GM21619 (cell line): ENCODE data around the gene RBM39.
"Not testable (repeated sequence)": the region's sequence is repeated elsewhere in the genome, so short reads cannot be mapped to it uniquely, and the experiment has no call there.

Source experiments
- ATAC-seq: cut with Tn5 transposase; IDR thresholded peaks from one replicate; pipeline ENCODE4 v1.9.1; 2021; ENCODE audit not compliant: unreplicated experiment

Gene RBM39

DNA sequence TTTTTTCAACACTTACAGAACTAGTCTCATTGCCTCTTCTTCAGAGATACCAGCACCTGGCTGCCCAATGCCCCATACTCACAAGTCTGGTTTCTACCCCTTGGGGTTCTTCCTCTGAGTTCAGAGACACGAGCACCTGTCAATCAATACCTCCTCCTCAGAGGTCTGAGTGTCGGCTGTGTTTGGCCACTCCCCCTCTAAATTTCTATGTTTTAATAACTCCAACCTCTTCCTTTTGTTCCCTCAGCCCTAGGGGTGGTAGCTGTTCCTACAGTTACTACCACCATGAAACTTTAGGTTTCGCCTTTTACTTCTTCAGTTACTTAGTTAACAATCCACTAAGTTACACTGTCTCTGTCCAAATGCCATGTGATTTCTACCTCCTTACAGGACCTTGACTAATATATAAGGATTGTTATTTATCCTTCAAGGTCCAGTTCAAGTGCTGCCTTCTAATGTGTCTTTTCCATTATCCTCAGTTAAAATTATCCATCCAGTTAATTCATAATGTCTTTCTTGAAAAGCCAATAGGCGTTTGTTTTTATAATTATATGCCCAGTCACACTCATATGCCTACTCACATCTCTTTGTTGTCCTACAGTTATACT, 15.1 kb upstream of the RBM39 start:
- no peak for ATAC-seq

DNA sequence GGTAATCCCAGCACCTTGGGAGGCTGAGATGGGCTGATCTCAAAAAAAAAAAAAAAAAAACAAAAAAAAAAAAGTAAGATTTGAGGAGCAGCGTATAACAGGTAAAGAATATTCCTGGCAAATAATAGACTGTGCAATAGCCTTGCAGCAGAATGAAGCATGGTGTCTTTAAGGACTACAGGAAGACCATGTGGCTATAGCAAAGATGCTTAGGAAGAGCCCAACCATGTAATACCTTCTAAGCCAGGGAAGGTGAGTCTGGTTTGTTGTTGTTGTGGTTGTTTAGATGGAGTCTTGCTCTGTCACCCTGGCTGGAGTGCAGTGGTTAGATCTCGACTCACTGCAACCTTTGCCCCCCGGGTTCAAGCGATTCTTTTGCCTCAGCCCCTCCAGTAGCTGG, 14.3 kb upstream of the RBM39 start:
- ATAC-seq: no peak

DNA sequence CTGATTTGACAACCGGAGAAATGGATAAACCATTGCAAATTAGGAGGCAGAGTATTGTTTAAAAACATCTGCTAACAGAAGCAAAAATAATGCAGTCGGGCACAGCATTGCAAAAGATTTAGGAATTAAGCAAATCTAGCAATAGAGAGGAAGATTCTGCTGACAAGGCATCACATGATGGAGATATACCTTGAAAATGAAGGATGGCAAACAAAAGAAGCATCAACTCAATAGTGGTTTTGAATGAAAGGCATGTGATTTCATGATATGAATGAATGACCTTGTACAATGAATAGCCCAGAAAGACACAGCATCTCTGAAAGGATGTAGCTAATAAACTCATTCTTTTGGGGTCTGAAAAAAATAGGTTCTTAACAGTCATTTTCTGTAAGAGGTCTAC, 8.6 kb upstream of the RBM39 start:
- ATAC-seq: no peak

DNA sequence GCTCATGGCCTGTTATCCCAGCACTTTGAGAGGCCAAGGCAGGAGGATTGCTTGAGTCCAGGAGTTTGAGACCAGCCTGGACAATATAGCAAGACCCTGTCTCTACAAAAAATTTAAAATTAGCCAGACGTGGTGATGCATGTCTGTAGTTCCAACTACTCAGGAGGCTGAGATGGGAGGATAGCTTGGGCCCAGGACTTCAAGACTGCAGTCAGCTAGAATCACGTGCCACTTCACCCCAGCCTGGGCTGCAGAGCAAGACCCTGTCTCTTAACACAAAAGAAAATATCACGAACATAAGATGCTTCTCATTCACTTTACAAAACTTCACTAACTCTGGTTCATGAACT, 2.4 kb upstream of the RBM39 start:
- ATAC-seq: not testable (repeated sequence)

DNA sequence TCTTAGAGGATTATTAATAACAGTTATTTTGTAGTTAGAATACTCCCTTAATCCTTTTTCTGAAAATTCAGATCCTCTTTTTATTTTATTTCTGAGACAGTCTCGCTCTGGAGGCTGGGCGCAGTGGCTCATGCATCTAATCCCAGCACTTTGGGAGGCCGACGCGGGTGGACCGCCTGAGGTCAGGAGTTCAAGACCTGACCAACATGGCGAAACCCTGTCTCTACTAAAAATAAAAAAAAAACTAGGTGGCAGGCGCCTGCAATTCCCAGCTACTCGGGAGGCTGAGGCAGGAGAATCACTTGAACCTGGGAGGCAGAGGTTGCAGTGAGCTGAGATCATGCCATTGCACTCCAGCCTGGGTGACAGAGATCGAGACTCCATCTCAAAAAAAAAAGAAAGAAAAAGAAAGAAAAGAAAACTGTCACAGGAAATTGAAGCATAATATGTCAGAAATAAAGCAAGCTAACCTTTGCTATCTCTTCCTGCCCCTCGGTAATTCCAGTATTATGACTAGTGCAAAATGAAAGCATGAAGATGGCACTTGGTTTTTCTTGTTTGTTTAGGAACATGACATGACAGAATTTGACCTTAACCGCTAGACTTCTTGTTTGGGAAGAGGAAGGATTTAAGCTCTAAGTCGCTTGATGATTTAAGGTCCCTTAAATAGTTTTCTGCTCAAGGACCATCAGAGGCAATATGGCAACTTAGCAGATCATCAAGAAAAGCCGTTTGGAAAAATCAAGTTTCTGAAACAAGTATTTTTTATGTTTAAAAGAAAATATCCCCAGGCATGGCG, 1.8 kb upstream of the RBM39 start:
- no peak for ATAC-seq

DNA sequence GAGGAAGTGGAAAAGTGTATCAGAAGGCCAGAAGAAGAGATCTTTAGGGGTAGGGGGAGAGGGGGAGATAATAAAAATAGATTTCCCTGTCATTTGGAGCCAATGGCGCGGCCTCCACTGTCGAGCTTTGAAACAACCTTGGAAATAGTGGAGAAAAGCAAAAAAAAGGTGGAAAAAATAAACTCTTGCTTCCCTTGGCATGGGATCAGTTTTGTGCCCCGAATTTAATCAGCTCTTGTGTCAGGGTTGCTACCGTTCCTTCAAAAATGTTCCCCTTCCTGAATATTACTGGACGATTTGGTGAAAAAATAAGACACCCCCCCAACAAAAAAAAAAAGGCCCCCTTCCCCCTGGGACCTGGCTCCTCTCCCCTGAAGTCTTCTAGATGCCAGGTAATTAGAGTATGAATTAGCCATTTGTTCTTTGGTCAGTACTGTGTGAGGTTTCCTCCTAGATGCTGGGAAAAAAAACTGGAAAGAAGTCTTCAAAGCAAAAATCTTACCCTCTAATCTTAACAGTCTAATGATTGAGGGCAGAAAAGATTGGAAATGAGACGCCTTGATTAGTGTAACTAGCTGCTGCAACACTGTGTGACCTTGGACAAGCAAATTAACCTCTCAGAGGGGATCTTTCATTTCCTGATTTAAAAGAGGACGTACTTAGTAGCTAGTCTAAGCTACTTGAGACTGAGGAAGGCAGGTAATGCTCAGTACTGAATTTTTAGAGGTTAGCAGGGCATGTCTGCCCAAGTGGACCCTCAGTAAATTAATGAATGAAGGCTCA, 872 bp upstream of the RBM39 start:
- ATAC-seq: no peak

DNA sequence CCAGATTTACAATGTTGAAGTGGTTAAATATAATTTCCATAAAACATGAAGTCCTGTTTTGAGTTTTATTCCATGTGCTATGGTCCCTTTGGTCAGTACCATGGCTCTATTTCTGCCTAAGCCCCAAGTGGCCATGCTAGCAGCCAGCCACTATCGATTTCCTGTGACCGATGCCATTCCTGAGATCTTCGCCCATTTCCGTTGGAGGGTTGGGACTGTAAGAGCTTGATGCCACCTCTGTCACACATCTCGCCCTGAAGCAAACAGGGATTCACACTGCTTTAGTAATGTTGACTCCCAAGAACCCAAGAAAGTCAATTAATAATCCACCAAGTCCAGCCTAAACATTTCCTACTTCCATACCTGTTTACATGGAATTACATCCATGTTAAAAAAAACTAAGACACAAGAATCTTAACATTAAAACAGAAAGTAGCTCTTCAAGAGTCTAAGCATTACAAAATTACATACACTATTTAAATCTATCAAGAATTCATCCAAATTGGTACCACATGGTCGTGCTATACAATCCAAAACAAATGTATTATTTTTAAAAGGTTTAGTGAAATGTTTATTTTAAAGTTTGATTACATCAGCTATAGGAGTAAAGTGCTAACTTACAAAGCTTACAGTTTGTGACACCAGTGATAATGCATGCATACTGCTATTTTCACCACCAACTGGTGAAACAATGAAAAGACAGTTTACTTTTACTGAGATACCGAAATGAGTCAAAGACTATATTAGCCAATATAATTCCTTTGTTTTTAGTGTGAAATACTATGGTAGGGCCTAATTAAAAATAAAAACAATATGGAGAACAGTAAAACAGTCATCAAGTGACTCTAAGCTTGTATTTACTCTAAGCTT, 2.5 kb downstream of the RBM39 start:
- no peak for ATAC-seq

DNA sequence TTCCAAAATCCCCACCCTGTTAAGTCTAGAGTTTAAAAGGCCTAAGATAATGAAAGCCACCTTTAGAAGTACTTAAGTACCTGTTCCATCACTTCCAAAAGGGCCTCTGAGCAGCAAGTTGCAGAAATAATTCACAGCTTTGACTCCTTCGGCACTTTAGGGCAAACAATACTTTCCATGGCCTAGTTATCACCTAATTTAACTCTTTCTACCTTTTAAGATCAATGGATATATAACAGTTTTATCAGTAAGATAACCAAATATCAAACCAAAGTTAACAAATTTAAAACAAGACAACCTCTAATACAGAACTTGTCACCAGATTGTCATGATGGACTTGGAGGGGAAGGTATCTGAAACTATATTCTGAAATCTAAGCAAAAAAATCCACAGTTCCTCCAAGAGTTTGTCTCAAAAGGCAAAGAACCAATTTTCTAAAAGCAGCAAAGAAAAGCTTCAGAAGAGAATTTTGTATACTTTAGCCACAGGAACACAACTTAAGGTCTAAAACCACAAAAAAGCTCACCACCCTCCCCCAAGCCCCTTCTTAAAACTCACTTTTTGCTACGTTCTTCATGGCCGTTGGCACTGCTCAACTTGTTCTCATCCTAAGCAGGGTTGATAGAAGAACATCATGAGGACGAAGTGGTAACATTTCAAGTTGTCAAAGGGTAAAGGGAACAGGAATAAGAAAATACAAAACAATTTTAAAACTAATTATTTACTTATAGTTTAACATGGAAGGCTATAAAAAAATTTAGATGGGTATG, 3.5 kb downstream of the RBM39 start:
- ATAC-seq: no peak

DNA sequence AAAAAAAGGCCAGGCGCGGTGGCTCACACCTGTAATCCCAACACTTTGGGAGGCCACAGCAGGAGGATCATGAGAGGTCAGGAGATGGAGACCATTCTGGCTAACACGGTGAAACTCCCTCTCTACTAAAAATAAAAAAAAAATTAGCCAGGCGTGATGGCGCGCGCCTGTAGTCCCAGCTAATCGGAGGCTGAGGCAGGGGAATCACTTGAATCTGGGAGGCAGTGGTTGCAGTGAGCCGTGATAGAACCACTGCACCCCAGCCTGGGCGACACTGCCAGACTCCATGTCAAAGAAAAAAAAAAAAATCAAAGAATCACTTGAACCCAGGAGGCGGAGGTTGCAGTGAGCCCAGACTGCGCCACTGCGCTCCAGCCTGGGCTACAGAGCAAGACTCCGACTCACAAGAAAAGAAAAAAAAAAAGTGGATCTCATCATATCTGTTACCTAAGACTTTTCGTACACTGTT, 4.2 kb downstream of the RBM39 start:
- no peak for ATAC-seq

DNA sequence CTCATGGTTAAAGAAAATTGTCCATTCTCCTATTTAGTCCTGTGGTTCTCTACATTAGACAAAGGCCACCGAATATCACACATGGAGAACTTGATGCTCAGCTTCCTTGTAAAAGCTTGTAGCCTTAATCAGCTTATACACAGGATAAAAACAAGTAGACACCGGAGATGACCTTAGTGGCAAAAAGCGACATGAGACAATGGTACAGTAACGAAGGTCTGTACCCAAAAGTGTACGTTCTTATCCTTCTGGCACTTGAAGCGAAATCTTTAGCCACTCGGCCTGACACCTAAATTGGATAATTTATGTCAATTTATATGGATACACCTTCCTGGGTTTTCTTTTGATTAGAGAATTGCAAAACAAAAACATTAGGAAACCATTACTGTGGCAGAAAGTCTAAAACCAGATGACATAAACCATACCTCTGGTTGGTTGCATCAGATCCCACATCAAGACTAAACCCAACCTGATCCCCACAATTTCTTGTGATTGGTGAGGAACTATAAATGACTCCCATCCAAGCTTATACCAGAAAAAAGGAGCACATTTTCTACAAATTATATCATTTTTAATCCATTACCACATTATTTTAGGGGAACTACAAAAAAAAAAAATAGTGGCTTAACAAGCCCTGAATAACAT, 6.1 kb downstream of the RBM39 start:
- no peak for ATAC-seq

DNA sequence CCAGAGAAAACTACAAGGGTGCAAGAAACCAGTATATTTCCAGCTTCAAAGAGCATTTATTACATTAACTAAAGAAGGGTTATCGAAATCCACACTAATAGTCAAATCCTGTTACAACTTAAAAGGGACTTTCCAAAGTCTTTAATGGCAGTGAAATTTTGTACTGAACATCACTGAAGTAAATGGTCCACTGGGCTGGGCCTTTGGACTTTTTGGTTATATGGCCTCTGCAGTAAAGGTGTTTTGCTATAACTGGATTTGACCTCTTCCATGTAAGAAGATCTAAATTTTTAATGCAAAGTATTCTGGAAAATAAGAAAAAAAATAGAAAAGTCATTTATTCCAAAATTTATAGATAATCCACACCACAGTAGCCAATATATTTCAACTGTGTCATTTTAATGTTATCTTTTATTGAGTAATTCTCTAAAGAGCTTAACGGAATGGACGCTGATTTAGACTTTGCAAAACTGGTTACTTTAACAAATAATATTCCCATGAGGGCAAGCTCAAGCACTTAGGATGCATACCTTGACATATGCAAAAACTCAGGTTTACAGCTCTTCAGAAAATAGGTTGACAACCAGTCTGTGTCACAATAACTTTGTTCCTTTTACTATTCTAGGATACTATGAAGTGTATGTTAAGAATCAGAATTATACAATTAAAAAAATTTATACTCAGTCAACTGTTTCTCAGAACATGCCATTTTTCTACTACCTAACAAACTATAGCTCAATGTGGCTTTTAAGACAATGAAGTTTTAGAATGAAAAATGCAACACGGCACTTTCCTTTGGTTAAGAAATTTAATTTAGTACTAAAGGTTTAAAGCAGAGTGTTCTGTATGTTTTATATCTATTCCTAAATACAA, 7.0 kb downstream of the RBM39 start:
- no peak for ATAC-seq

DNA sequence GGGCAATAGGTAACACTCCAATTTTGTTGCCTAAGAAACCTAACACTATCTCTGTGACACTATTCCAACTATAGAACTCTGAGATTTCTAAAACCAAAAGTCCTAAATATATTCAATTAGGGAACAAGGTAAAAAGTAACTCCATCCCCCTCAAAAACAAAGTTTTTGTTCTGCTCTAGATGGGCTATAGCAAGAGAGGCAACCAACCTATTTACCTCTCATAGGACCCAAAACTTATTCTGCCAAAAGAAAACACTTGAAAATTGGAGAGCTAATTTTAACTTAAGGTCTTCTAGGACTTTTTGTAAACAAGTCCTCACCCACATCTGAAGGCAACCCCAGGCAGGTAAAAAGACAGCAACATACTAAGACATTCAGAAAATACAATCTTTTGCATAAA, 7.7 kb downstream of the RBM39 start:
- no peak for ATAC-seq

DNA sequence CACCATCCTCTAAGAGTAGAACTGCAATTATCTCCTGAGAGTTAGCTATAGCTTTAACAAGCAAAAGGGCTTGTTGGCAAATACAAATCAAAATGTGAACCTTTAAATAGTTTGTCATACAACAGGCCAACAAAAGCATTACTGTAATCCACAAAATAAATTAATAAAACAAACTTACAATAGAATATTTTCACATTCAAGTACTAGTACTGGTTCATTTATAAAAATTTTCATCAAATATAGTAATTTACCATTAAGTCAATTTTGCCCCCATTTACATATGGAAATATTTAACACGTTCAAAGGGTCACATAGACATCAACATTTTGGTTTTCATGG, 9.4 kb downstream of the RBM39 start:
- no peak for ATAC-seq

DNA sequence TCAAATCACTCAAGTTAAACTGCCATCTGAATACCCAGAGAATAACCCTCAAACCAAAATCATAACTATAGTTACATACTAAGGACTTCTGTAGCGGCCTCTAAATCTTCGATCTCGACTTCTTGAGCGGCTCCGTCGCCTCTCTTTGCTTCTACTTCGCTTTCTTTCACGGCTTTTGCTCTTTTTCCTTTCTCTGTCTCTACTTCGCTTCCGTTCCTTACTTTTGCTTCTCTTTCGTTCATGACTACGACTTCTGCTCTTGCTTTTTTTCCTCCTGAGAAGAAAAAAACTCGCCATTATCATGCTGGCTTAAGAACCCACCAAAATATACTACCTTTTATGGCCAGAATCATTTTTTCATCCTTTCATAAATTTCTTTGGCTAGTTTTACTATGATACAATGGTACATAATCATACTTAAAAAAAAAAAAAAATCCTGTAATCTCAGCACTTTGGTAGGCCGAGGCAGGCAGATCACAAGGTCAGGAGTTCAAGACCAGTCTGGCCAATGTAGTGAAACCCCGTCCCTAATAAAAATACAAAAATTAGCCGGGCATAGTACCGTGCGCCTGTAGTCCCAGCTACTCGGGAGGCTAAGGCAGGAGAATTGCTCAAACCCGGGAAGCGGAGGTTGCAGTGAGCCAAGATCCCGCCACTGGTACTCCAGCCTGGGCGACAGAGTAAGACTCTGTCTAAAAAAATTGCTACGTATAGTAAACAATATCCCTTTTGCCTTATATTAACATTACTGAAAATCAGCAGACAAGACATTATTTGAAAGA, 10.0 kb downstream of the RBM39 start:
- ATAC-seq: no peak

DNA sequence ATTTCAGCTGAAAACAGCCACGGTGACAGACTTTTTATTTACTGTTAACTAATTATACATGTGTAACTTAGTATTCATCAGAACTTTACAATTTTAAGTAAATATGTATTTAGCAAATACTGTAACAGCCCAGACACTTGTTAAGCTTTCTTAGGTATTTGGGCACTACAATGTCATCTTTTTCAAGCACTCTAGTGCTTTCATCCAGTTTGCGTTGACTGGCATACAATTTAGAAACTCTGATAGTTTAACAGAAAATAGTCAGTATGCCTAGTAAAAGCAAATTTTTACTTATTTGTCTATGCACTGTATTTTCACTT, 10.6 kb downstream of the RBM39 start:
- no peak for ATAC-seq

DNA sequence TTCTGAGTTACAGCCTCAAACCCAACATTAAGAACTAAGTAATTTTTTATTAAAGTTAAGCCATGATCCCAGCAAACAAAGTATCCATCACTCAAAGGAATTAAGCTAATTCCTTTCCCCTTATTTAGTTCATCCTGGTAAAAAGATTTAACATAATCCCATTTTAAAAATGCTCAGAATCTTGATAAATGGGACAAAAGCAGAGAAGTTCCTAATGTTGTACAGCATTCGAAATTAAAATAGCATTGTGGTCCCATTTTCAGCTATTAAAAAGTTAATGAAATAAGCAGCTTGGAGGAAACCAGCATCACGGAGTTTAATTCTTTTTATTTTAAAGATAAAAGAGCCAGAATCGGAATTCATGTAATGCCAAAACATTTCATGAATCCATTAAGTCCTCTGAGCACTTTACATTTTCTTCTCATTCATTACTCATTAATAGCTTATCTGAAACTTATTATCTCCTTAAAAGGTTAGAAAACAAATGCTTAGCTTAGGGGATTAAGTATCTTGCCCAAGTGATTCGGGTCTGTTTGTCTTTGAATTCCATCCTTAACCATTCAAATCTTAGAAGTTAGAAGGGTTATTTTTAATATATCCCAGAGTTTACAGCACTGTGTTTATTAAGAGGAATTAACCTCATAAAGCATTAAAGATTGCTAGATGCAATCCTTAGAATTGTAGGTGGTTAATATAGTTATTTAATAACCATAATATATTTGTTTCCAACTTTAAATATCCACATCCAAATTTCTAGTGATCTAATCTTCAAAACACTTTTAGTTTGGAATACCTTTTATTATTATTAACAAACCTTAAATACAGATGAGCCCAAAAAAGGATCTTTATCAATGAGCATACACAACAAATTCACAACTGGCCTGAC, 11.2 kb downstream of the RBM39 start:
- ATAC-seq: no peak

DNA sequence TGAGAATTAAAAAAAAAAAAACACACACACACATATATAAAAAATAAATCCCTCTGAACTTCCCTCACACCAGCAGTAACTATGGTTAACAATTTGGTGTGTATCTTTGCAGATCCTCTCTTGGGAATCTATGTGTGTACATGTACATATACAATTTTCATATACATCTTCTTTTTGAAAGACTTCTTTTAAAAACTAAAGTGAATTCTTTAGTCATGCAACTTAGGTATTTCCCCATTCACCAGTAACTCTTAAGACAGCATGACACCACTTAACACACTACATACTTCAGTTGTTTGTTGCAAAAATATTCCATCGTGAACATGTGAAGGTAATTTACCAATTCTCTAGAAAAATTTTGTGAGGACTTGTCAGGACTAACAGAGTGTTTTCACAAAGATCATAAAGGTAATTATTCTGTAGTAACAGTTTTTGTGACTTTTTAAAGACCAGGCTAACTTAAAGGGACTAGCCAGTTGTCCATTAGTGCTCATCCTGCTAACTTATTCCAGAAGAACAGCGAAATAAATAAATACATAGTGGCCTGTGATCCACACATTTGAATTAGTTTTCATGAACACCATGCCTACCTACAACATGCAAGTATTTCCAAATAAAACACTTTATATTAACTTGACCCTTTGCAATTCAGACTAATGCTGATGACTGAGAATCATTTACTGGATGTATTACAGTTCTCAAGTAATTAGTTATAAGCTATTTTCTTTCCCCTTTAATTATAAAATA, 12.1 kb downstream of the RBM39 start:
- no peak for ATAC-seq
